HG03139 (cell line): ENCODE measurements around the gene TTC7B.

Experiments used
- ATAC-seq: cut with Tn5 transposase; IDR thresholded peaks from one replicate; pipeline ENCODE4 v1.9.1; 2021; ENCODE audit not compliant: unreplicated experiment

The TTC7B gene

DNA sequence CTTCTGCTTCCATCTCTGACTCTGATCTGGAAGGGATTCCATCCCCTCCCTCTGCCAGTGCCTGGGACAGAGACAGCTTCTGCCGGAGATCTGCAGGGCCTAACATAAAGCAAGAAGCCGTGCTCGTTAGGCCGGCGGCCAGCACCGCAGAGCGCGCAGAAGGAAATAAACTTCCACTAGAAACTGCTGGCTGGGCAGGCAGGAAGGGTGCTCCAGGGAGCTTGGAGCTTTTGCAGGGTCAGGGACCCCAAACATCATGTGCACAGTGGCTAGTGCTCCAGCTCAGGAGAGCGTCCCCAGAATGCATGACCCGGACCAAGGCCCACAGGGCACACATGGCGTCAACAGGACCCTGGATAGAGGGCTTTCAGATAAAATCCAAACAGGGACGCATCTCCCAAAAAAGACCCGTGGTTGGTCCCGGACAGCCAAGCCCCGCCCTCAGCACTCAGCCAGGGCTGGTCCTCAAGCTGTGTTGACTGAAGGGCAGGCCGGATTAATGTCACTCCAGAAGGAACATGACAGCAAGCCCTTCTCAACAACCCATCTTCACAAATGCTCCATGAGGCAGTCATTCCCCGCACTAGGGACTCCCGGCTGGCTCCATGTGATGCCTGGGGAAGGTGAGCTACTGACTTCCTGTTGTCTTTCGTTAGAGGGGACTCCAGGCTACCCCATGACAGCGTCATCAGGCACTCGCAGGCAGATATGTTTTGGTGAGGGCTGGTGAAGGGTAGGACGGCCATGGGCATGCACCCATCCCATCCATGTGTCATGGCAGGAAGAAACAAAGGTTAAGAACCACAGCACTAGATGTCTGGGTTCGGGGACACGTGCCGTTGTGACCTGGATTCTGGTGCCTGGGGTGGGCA lies 297.9 kb downstream of the TTC7B start:
- ATAC-seq: no peak

DNA sequence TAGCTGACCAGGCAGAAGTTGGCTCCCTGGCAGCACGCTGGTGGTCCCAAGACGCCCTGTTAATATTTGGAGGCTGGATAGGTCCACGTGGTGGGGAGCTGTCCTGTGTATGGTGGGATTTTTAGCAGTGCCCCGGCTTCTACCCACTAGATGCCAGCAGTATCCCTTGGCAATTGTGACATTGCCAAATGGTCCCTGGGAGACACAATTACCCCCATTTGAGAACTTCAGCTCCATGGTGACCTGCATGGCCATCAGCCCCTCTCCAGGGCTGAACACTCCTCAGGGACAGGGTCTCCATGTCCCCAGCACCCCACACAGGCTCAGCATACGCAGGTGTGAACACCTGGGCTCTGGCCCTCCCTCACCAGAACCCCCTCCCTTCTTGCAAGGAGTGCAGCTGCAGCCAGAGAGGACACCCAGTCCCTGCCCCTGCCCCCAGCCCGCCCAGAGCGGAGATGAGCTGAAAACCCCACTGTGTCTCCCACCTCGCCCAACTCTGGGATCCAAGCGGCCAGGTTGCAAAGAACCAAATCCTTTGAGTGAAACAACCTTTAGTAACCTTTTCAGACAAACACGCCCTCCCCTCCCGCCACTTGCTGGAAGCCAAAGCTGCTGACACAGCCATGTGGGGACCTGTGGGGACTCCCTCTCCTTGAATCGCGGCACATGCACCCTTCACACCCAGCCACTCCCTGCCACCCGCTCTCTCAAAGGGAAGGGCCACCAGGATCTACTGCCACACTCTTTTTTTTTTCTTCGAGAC lies 299.0 kb downstream of the TTC7B start:
- no peak for ATAC-seq

DNA sequence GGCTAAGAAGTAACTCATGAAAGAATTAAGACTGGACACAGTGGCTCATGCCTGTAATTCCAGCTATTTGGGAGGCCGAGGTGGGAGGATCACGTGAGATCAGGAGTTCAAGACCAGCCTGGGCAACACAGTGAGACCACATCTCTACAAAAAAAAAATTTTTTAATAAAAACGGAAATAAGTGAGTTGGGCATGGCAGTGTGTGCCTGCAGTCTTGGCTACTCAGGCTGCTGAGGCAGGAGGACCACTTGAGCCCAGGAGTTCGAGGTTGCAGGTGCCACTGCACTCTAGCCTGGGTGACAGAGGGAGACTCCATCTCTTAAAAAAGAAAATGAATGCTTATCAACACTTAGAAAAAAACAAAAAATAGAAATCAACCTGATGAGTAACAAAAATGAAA lies 301.7 kb downstream of the TTC7B start:
- no peak for ATAC-seq

GRCh38 chr14:90514015-90514398 lies 302.2 kb downstream of the TTC7B start:
- no peak for ATAC-seq

DNA sequence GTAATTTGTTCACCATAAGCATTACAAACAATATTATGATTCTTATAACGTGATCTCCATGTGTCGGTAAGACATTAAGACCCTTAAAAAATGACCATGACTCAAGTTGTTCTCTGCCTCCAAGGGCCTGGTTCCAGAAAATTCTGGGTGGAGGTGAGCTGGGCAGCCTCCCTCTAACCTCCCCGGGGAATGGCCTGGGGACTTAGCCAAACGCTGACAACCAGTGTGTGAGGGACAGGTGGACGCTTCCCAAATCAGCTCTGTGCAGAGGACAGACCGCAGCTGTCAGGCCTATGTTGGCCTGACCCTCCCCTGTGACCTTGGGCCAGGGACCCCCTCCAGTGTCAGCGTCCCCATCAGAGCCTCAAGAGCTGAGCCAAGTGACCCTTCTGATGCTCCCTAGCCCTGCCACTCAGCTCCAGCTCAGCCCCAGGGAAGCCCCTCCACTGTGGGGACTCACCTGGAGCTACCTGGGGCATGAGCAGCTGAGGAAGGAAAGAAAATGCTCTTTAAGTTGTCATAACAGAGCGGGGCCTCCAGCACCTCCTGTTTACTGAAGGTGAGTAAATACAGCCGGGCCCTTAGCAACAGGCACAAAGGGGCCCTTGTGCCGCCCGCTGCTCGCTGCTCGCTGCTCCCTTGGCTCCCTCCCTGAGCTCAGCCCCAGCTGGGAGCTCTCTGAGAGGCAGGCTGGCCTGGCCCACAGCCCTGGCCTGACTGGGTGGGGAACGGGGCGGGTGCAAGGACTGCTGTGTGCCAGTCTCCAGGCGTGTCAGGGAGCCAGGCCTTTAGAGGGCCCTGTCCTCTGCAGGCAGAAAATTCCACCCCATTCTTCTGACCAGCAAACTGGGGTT lies 302.8 kb downstream of the TTC7B start:
- no peak for ATAC-seq

GRCh38 chr14:90512329-90512991 lies 303.8 kb downstream of the TTC7B start:
- ATAC-seq: no peak

DNA sequence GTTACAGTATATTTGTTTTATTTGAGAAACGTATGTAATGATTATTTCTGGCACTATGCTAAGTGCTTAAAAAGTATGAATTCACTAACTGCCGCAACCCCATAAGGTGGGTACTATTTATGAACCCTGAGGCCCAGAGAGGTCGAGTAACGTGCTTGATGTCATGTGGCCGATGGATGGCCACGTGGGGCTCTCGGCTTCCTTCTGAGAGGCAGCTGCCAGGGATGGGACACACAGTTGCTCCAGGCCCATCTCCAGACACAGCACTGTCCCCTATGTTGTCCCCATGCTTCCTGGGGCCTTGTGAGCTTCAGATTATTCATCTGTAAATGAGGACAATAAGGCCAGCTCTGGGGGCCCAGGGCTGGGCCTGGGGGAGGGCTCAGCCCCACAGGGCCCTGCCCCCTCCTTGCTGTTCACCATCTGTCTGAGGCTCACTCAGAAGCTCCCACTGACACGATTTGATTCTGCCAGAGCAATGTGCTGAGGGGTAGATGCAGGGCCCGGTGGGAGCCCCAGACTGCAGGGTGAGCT lies 304.4 kb downstream of the TTC7B start:
- no peak for ATAC-seq

- ATAC-seq: no peak
Observed at GRCh38 chr14:90511252-90511651, 305.0 kb downstream of the TTC7B start.

- no peak for ATAC-seq
Observed at GRCh38 chr14:90510159-90510558, 306.1 kb downstream of the TTC7B start.

DNA sequence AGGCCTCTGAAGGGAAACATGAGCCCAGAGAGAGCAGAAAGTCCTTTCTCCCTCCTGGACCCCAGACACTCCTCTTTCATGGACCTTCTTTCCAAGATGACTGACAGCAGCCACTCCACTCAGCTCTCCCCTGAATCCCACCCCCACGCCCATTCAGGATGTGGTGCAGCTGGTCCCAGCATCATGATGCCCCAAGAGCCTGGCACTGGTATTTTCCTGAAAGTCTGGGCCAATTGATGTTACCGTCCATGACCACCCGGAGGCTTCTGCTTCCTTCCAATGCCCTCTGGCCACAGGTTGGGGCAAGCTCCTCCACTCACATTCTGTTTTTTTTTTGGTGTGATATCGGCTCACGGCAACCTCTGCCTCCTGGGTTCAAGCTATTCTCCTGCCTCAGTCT lies 306.8 kb downstream of the TTC7B start:
- no peak for ATAC-seq

GRCh38 chr14:90508536-90509254 lies 307.5 kb downstream of the TTC7B start:
- no peak for ATAC-seq

- no peak for ATAC-seq
Observed at GRCh38 chr14:90508036-90508435, 308.2 kb downstream of the TTC7B start.

- no peak for ATAC-seq
Observed at GRCh38 chr14:90507428-90507827, 308.8 kb downstream of the TTC7B start.

DNA sequence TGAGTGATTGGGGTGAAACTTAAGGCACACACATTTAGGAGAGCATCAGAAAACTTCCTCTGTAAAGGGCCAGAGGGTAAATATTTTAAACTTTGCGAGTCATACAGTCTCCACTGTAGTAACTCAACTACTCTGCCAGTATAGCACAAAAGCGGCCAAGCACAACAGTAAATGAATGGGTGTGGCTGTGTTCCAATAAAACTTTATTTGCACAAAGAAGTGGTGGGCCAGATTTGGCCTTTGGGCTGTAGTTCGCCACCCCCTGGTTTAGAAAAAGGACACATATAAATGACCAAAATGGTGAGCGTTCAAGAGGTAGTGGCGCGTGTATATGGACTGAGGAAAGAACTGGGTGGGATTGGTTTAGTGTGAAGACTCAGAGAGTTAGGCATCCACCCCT lies 309.5 kb downstream of the TTC7B start:
- ATAC-seq: no peak

GRCh38 chr14:90505531-90505930 lies 310.7 kb downstream of the TTC7B start:
- ATAC-seq: no peak

DNA sequence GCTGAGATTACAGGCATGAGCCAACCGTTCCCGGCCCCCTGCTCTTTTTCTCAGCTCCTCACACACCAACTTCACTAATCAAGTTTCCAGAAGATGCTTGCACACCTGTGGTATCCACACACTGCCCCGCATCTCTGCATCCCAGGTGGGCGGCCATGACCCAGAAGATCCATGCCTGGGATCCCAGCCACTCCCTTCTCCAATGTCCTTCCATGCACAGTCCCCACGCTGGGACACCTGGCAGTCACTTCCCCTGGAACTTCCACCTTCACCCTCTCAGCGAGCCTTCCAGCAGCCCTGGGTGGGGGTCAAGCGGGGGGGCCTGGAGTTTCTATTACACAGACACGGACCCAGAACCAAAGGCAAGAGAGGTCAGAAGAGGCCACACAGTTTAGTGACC lies 311.6 kb downstream of the TTC7B start:
- ATAC-seq: no peak

GRCh38 chr14:90503582-90503981 lies 312.6 kb downstream of the TTC7B start:
- no peak for ATAC-seq

- no peak for ATAC-seq
Observed at GRCh38 chr14:90502760-90503159, 313.5 kb downstream of the TTC7B start.

DNA sequence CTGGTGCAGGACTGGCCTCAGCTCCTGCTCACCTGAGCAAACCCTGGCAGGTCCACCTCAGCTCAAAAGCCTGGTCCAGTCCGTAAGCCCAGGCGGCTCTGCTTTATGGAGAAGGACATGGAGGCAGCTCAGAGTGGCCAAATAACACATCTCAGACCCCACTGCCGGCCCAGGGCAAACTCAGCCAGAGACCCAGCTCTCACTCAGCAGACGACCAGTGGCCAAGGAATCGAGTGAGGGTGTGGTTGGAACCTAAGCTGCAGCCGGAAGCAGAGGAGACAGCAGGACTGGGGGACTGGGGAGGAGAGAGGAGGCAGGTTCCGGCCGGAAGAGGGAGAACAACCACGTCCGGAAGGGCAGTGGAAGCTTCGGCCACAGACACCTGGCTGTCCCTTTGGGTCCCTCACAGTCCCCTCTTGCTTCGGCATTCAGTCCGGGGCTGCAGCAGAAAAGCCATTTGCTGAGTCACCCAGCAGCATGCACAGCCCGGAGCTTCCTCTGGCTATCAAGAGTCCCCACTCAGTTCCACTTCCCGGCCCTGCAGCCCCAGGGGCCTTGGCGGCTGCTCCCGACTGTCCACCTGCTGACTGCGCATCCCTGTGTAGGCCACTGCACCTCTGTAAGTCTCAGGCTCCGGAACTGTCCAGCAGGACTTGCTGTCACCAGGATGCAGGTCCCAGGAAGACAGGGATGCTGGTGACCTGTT lies 315.4 kb downstream of the TTC7B start:
- no peak for ATAC-seq
